ENCODE measurements around the gene PML. TPM values are rescaled to one million over a fixed set of nuclear protein-coding genes. Genes with fewer than 3 reads are reported as not detected.
"Not testable (repeated sequence)": the region's sequence is repeated elsewhere in the genome, so short reads cannot be mapped to it uniquely, and the experiment has no call there.

Gene PML
- total and polyA plus RNA-seq, 10 donors, result 17.5 to 127 (median 83.1) TPM

GRCh38 chr15:73957276-73957675 is 37.2 kb upstream of the PML start:
- intact Hi-C loops (cut with DNase I; ENCODE audit: low total_unique reads), result no loop called here
- WGBS, 5 donors, result 55 to 74% (median 65%) methylated on average over 8 of the region's 8 CpGs
- no peaks in the 10 kb centered on the region for H3K27me3 ChIP-seq (replicated peaks in 1 of 7)
- TF ChIP-seq CTCF (IDR thresholded peaks at IDR 0.05 in 8 of 11, conservative IDR thresholded peaks at IDR 0.05 in 3 of 11) (no peak), POLR2AphosphoS5 (IDR thresholded peaks at IDR 0.05) (no peak), POLR2A (IDR thresholded peaks at IDR 0.05) (no peak)
- no peaks in the 10 kb centered on the region for H3K9me3 ChIP-seq
- no peak overlapping the region for H3K4me3 ChIP-seq
- peaks cover 2 to 48% (median 32%) of the 10 kb centered on the region in 6 donors for H3K4me1 ChIP-seq
- H3K36me3 ChIP-seq, result no peaks in the 10 kb centered on the region
- peak overlapping the region in 2 of 8 donors; percentile 39 to 44 for H3K27ac ChIP-seq
- peak; percentile 74 for DNase-seq

DNA sequence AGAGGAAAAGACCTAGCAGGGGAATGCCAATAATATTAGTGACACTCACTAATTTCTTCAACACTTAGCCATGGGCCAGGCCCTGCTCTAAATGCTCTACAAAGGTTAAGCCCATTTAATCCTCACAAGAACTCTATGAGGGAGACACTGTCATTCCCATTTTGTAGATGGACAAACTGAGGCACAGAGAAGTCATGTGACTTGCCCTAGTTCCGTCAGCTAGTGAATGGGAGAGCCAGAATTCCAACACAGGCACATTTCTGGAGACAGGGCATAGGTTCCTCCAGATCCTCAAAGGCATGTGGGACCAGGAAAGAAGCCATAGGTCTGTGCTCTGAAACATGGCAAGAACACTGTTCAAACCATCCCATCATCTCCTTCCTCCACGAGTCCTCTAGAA is 36.7 kb upstream of the PML start:
- no peak for TF ChIP-seq CTCF (IDR thresholded peaks at IDR 0.05 in 8 of 11, conservative IDR thresholded peaks at IDR 0.05 in 3 of 11)
- no peak for TF ChIP-seq POLR2A (IDR thresholded peaks at IDR 0.05)
- no peak for TF ChIP-seq POLR2AphosphoS5 (IDR thresholded peaks at IDR 0.05)
- H3K27ac ChIP-seq, result peak overlapping the region in 2 of 8 donors; percentile 39 to 44
- DNase-seq, result peak; percentile 6
- 87 to 98% (median 94%) methylated on average over 2 of the region's 2 CpGs for WGBS, 5 donors
- peaks cover 0 to 43% (median 28%) of the 10 kb centered on the region in 6 donors for H3K4me1 ChIP-seq
- H3K27me3 ChIP-seq (replicated peaks in 1 of 7), result no peaks in the 10 kb centered on the region
- no peaks in the 10 kb centered on the region for H3K9me3 ChIP-seq
- no peaks in the 10 kb centered on the region for H3K36me3 ChIP-seq
- intact Hi-C loops (cut with DNase I; ENCODE audit: low total_unique reads), result no loop called here
- H3K4me3 ChIP-seq, result no peak overlapping the region

GRCh38 chr15:73959012-73959581 is 35.4 kb upstream of the PML start:
- no peak overlapping the region for H3K4me3 ChIP-seq
- TF ChIP-seq CTCF (IDR thresholded peaks at IDR 0.05 in 8 of 11, conservative IDR thresholded peaks at IDR 0.05 in 3 of 11) (no peak), POLR2A (IDR thresholded peaks at IDR 0.05) (no peak), POLR2AphosphoS5 (IDR thresholded peaks at IDR 0.05) (no peak)
- no peaks in the 10 kb centered on the region for H3K36me3 ChIP-seq
- peak; percentile 72 for DNase-seq
- H3K4me1 ChIP-seq, result peaks cover 0 to 32% (median 22%) of the 10 kb centered on the region in 6 donors
- H3K27ac ChIP-seq, result peak overlapping the region in 1 of 8 donors; percentile 33
- H3K9me3 ChIP-seq, result no peaks in the 10 kb centered on the region
- H3K27me3 ChIP-seq (replicated peaks in 1 of 7), result no peaks in the 10 kb centered on the region
- intact Hi-C loops (cut with DNase I; ENCODE audit: low total_unique reads), result no loop called here
- whole genome bisulfite sequencing, 5 donors, result 17 to 29% (median 23%) methylated on average over 8 of the region's 8 CpGs

GRCh38 chr15:73959801-73960200 is 34.7 kb upstream of the PML start:
- 87 to 96% (median 90%) methylated on average over 6 of the region's 6 CpGs for WGBS, 5 donors
- intact Hi-C loops (cut with DNase I; ENCODE audit: low total_unique reads), result no loop called here
- Histone ChIP-seq H3K27ac (peak overlapping the region in 1 of 8 donors; percentile 33), H3K4me3 (no peak overlapping the region), H3K9me3 (no peaks in the 10 kb centered on the region), H3K4me1 (peaks cover 0 to 39% (median 26%) of the 10 kb centered on the region in 6 donors), H3K36me3 (no peaks in the 10 kb centered on the region), H3K27me3 (replicated peaks in 1 of 7) (no peaks in the 10 kb centered on the region)
- DNase-seq, result peak; percentile 43
- TF ChIP-seq POLR2A (IDR thresholded peaks at IDR 0.05) (no peak), POLR2AphosphoS5 (IDR thresholded peaks at IDR 0.05) (no peak), CTCF (IDR thresholded peaks at IDR 0.05 in 8 of 11, conservative IDR thresholded peaks at IDR 0.05 in 3 of 11) (no peak)

DNA sequence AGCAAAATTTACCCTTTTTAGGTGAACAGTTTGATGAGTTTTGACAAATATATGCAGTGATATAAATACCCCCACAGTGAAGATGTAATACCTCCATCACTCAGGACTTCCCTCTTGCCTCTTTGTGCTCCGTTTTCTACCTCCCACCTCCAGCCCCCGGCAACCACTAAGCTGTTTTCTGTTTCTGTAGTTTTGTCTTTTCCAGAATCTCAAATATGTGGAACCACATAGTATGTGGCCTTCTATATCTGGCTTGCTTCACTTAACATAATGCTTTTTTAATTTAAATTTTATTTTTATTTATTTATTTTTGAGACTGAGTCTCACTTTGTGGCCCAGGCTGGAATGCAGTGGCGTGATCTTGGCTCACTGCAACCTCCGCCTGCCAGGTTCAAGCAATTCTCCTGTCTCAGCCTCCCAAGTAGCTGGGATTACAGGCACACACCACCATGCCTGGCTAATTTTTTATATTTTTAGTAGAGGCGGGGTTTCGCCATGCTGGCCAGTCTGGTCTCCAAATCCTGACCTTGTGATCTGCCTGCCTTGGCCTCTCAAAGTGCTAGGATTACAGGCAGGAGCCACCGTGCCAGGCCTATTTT is 33.9 kb upstream of the PML start:
- peak; percentile 21 for DNase-seq
- H3K27me3 ChIP-seq (replicated peaks in 1 of 7); H3K36me3 ChIP-seq; intact Hi-C loops (cut with DNase I; ENCODE audit: low total_unique reads); H3K4me3 ChIP-seq; H3K9me3 ChIP-seq; H3K27ac ChIP-seq: not testable (repeated sequence)
- peaks cover 3 to 47% (median 32%) of the 10 kb centered on the region in 6 donors for H3K4me1 ChIP-seq
- 83 to 92% (median 85%) methylated on average over 7 of the region's 7 CpGs for WGBS, 5 donors
